HG03565 (cell line): ENCODE data around the gene FRYL.
A peak's percentile ranks its signal among the peaks of the same experiment; 100 is the strongest.
"Not testable (repeated sequence)": the region's sequence is repeated elsewhere in the genome, so short reads cannot be mapped to it uniquely, and the experiment has no call there.

Experiments used
- ATAC-seq: cut with Tn5 transposase; IDR thresholded peaks from one replicate; pipeline ENCODE4 v1.9.1; 2021; ENCODE audit warnings: mild to moderate bottlenecking, moderate library complexity; ENCODE audit not compliant: unreplicated experiment

FRYL gene

DNA sequence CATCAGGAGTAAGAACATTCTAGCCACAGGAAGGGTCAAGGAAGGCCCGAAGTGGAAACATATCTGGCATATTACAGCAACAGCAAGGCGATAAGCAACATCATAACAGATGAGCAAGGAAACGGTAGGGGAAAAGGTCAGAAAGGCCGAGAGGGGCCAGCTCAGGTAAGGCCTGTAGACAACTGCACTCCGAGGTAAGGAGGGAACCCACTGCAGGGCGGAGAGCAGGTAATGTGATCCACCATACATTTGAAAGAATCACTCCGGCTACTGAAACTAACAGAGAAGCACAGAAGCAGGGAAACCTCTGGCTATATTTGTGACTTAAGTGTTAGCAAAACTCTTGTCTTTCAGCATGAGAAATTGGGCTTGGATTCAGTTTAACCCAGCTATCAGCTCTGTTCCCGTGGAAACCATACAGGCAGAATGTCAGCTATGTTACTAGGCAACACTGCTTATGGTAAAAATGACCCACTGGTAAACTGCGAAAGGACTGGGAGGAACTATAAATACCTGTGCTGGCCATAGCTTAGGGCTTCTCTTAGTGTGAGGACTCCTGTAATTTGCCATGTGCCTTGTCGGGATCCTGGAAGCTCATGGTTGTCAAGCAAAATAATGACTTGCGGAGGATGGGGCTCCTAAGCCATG, 31.0 kb downstream of the FRYL start:
- ATAC-seq, result no peak

DNA sequence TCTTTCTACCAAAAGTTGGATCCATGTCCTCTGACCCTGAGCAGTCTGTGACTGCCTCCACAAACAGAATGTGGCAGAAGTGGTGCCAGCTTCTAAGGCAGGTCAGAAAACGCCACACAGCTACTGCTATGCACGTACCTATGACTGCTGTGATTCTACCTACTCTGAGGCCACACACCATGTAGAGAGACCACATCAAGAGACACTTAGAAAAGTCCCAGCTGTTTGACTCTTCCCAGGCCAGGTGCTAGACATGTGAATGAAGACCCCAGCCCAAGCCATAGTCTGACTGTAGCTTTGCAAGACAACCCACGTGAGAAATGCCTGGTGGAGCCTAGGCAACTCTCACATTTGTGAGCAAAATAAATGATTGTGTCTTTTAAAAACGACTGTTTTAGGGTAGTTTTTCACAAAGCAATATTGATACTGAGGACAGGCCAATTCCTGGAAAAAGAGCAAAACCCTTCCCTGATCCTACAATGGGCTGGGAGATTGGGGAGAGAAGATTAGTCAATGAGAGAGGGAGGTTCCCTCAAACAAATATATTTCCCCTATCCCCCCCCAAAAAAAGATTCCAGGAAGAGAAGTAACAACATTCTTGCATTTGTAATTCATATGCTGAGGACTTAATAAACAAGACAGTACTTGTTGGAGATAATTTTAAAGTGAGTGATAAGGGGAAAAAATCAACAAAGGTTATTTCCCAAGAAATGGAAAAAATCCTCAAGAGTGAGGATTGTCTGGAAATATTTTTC, 33.3 kb downstream of the FRYL start:
- ATAC-seq, result no peak

DNA sequence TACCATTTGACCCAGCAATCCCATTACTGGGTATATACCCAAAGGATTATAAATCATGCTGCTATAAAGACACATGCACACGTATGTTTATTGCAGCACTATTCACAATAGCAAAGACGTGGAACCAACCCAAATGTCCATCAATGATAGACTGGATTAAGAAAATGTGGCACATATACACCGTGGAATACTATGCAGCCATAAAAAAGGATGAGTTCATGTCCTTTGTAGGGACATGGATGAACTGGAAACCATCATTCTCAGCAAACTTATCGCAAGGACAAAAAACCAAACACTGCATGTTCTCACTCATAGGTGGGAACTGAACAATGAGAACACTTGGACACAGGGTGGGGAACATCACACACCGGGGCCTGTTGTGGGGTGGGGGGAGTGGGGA, 34.9 kb downstream of the FRYL start:
- not testable (repeated sequence) for ATAC-seq

DNA sequence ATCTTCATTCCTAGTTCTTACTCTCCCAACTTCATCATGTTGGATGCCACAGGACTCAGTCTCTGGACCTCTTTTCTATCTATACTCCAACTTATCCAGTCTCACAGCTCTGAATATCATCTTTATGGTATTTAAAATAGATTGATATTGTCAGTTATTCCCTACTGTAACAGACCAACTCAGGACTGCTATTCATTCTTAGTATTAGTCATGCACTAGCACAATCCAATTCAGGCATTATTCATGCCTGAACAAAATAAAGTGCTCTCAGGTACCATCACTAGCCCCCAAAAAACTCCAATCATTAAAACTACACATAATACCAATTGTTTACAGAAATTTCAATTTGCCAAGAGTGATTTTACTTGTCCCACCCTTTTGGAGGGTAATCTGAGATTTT, 37.7 kb downstream of the FRYL start:
- ATAC-seq, result peak; percentile 41

DNA sequence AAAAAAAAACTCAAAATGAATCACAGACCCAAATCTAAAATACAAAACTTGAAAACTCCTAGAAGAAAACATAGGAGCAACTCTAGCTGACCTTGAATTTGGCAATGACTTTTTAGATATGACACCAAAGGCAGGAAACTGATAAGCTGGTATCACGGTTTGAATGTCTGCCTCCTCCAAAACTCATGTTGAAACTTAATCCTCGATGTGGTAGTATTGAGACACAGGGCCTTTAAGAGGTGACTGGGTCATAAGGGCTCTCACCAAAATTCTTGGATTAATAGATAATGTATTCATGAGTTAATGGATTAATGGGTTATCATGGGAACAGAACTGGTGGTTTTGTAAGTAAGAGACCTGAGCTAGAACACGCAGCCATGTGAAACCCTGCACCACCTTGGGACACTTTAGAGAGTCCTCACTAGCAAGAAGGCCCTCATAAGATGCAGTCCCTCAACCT, 40.5 kb downstream of the FRYL start:
- ATAC-seq, result peak; percentile 39

DNA sequence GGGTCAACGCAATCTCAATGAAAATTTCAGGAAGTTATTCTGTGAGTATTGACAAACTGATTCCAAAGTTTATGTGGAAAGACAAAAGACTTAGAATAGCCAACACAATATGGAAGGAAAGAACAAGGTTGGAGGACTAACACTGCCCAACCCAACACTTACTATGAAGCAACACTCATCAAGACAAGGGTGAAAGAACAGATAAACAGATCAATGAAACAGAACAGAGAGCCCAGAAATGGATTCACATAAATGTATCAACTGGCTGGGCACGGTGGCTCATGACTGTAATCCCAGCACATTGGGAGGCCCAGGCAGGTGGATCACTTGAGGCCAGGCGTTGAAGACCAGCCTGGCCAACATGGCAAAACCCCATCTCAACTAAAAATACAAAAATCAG, 41.2 kb downstream of the FRYL start:
- no peak for ATAC-seq

DNA sequence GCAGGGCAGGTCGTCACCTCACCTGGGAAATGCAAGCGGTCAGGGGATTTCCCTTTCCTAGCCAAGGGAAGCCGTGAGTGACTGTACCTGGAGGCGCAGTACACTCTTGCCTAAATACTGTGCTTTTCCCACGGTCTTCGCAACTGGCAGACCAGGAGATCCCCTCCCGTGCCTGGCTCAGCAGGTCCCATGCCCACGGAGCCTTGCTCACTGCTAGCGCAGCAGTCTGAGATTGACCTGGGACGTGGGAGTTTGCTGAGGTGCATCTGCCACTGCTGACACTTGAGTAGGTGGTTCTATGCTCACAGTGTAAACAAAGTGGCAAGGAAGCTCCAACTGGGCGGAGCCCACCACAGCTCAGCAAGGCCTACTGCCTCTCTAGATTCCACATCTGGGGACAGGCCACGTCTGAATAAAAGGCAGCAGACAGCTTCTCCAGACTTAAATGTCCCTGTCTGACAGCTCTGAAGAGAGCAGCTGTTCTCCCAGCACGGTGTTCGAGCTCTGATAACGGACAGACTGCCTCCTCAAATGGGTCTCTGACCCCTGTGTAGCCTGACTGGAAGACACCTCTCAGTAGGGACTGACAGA, 51.1 kb downstream of the FRYL start:
- ATAC-seq, result not testable (repeated sequence)

DNA sequence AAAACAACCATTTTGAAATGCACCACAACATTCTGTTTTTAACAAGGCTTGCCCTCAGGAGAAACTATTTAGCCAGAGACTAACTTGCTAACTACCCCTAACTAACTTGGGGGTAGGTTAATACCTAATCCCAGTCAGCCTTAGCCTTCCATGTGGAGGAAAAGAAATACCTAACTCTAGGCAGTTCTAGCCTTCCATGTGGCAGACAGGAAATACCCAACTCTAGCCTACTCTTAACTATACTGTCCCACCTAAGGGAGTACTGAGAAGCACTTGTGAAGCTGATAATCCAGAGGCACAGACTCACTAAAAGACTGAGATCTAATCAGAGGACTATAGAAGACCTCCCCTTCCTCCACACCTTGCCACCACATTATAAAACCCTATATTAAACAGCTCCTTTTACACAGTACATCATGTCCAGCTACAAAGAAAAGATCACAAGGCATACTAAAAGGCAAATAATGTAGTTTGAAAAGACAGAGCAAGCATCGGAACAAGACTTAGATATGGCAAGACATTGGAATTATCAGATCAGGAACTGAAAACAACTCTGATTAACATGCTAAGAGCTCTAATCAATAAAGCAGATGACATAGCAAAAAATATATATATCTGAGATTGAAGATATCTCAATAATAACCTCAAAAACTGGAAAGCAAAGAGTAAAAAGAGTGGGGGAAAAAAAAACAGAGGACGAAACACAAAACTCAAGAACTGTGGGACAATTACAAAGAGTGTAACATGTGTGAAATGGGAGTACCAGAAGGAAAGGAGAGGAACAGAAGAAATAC, 52.2 kb downstream of the FRYL start:
- no peak for ATAC-seq

DNA sequence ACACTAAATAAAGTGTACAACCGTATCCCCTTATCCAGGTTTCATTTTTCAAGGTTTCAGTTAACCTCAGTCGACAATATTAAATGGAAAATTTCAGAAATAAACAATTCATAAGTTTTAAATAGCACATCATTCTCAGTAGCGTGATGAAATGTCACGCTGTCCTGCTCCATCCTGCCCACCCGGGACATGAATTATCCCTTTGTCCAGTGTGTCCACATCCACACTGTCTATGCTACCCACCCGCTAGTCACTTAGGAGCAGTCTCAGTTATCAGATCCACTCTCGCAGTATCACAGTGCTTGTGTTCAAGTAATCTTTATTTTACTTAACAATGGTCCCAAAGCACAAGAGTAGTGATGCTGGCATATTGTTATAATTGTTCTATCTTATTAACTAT, 54.7 kb downstream of the FRYL start:
- ATAC-seq, result no peak

DNA sequence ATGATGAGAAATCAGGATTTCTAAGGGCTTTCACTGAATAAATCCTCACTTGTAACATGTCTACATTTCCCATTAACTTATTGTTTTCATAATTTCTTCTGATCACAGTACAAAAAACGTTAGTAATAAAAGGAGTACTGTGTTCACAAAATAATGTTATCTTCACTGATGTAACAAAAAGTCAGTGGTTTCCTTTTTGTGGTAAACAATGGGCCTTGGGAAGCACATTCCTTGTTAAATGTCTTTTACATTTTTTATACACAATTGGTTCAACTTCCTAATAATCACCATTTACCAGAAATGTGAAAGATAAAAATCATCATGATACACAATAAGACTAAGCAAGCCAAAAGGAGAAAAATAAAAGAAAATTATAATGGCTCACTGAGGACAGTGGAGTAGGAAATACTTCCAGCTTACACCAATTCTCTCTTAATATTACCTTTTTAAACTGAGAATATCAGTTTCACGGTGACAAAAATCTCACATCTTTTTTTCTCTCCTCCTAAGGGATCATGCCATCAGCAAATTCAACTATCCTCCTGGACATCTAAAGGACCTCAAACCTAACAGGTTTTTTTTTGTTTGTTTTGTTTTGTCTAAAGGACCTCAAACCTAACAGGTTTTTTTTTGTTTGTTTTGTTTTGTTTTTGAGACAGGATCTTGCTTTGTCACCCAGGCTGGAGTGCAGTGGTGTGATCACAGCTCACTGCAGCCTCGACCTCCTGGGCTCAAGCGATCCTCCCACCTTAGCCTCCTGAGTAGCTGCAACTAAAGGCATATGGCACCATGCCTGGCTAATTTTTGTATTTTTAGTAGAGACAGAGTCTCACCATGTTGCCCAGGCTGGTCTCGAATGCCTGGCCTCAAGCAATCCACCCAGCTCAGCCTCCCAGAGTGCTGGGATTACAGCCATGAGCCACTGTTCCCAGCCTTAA, 57.3 kb downstream of the FRYL start:
- no peak for ATAC-seq

DNA sequence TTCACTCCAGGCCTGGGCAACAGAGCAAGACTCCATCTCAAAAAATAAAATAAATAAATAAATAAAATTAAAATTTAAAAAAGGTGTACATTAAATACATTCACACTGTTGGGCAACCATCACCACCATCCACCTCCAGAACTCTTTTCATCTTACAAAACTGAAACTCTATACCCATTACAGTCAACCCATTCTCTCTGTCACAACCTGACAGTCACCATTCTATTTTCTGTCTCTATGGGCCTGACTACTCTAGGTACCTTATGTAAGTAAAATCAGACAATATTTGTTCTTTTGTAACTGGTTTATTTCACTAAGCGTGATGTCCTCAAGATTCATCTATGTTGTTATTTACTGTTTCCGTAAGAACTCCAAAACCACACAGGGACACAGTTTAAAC, 59.6 kb downstream of the FRYL start:
- no peak for ATAC-seq

DNA sequence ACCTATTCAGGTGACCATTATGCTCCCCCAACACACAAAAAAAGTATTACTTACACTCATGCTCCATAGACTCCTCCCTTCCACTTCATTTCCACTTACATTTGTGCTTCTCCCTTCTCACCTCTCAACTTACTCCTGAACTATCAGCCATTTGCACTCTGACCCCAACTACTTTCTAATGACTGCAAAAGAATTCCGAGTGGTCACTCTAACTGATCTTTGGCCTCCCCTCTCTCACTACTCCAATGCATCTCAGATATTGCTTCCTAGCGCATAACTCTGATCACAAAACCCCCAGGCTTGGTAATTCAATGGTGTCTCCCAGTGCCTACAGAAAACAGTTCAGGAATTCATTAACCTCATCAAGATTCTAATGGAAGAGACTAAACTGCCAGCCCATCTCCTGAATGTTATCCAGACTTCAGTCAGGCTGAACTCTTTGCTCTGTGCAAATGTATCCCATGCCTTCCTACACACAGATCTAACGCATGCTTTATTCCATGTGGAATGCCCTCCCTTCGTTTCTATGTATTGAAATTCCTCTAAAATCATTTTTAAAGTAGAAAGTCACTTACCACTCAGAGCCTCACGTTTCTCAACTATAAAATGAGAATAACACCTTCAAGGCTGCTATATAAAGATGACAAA, 61.1 kb downstream of the FRYL start:
- no peak for ATAC-seq

DNA sequence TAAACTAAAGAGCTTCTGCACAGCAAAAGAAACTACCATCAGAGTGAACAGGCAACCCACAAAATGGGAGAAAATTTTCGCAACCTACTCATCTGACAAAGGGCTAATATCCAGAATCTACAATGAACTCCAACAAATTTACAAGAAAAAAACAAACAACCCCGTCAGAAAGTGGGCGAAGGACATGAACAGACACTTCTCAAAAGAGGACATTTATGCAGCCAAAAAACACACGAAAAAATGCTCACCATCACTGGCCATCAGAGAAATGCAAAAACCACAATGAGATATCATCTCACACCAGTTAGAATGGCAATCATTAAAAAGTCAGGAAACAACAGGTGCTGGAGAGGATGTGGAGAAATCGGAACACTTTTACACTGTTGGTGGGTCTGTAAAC, 63.8 kb downstream of the FRYL start:
- not testable (repeated sequence) for ATAC-seq

DNA sequence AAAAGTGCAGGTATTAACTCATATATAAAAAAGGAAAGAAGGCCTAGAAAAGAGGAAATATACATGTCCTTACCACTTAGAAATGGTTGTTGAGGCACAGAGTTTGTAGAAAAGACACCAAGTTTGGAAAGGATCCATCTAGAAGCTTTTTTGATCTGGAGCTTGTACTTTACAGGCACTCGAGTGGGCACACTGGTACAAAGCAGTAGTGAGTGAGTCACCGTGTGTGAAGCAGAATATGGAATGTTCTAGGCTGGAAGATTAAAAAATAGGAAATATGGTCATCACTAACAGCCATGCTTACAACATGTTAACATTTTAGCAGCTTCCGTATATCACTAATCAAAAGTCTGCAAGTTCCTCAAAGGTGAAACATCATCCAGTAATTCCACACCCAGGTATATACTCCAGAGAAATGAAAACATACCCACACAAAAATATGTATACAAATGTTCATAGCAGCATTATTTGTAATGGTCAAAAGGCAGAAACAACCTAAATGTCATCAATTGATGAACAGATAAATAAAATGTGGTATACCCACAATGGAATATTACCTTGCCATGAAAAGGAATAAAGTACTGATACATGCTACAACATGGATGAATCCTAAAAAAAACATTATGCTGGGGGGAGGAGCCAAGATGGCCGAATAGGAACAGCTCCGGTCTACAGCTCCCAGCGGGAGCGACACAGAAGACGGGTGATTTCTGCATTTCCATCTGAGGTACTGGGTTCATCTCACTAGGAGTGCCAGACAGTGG, 69.5 kb downstream of the FRYL start:
- no peak for ATAC-seq

DNA sequence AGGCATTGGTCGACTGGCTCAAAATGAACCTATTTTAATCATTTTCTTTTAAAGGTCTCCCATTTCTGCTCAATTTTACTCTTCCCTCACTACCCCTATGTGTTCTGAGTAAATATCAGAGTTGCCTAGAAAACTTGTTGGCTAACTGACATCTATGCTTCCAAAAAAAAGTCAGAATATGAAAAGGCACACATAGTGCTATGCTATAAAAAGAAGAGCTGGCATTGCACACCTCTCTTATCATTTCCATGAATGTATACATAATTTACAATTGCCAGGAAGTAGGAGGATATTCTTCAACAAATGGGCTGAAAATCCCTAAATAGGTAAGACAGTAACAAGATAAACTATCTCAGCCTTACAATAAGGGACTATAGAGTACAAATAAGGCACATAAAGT, 70.2 kb downstream of the FRYL start:
- ATAC-seq, result no peak

DNA sequence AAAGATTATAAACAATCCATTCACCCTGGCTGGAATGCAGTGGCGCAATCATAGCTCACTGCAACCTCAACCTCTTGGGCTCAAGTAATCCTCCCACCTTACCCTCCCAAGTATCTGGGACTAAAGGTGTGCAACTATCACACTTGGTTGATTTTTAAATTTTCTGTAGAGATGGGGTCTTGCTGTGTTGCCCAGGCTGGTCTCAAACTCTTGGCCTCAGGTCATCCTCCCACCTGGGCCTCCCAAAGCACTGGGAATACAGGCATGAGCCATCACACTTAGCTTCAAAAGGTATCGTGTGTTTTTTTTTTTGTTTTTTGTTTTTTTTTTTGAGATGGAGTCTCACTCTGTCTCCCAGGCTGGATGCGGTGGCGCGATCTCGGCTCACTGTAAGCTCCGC, 71.5 kb downstream of the FRYL start:
- no peak for ATAC-seq

DNA sequence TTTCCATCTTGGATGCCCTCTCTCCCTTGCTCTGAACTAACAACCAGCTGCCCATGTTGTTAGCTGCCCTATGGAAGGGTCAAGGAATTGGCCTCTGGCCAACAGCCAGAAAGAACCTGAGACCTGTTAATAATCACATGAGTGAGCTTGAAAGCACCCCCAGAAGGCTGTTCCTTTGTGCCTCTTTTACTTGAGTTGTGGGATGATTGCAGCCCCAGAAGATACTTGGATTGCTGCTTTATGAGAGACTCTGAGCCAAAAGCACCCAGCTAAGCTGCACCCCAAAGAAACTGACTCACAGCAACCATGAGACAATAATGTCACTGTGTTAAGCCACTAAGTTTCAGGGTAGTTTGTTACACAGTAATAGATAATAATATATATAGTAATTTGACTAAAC, 73.3 kb downstream of the FRYL start:
- no peak for ATAC-seq

DNA sequence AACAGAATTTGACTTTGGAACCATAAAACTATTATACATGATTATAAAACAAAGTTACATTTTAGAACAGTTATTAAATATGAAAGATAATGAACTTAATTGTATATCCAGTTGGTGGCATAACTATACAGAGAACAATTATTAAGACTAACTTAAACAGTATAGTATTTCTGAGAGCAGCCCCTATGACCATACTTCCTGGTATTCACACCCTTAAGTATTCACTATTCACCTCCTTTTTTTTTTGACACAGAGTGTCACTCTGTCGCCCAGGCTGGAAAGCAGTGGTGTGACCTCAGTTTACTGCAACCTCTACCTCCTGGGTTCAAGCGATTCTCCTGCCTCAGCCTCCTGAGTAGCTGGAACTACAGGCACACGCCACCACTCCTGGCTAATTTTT, 74.5 kb downstream of the FRYL start:
- no peak for ATAC-seq
